SH-SY5Y (cell line): ENCODE results near the gene MUC21.

ENCODE experiments used
- GATA2 ChIP-seq: IDR thresholded peaks from 2 replicates; pipeline ENCODE4 v1.6.1; 2011; ENCODE audit warnings: mild to moderate bottlenecking, low read depth, low read length
- GATA3 ChIP-seq: IDR thresholded peaks from 2 replicates; pipeline ENCODE4 v1.6.1; 2011; ENCODE audit warnings: low read depth, mild to moderate bottlenecking, low read length, moderate library complexity

GRCh38 chr6:31008165-31008564, 24.6 kb downstream of the MUC21 start:
- no peak for TF ChIP-seq GATA2
- no peak for TF ChIP-seq GATA3
